Activated naive CD8-positive, alpha-beta T cell treated with anti-CD3 and anti-CD28 coated beads, Interleukin-2, amount 50 U/mL, for 24 hours (primary cell): ENCODE measurements around the gene KDM1A.

Source experiments
- ATAC-seq: fragments of 150-1000 bp; cut with Tn5 transposase; one replicate; pipeline ENCODE4 v1.10.0; 2021
- DNase-seq: peaks from one replicate; pipeline ENCODE4 v3.0.0; 2021
- H3K27ac Mint-ChIP-seq: one replicate; pipeline ENCODE4 v1.8.0; 2021; ENCODE audit warnings: mild to moderate bottlenecking, mixed read lengths
- H3K27me3 Mint-ChIP-seq: one replicate; pipeline ENCODE4 v1.8.0; 2021; ENCODE audit warnings: mixed read lengths
- H3K36me3 Mint-ChIP-seq: one replicate; pipeline ENCODE4 v1.8.0; 2021; ENCODE audit warnings: low read depth, mixed read lengths
- H3K4me1 Mint-ChIP-seq: one replicate; pipeline ENCODE4 v1.8.0; 2021; ENCODE audit warnings: mixed read lengths
- H3K4me3 Mint-ChIP-seq: one replicate; pipeline ENCODE4 v1.8.0; 2021; ENCODE audit warnings: mild to moderate bottlenecking, moderate library complexity, mixed read lengths
- H3K9me3 Mint-ChIP-seq: one replicate; pipeline ENCODE4 v1.8.0; 2021; ENCODE audit warnings: mixed read lengths

KDM1A gene

GRCh38 chr1:23101101-23101827 lies 82.0 kb downstream of the KDM1A start:
- H3K27ac Mint-ChIP-seq = no peak overlapping the region
- H3K9me3 Mint-ChIP-seq = no peaks in the 10 kb centered on the region
- ATAC-seq (no peak), DNase-seq (no peak)
- H3K27me3 Mint-ChIP-seq = no peaks in the 10 kb centered on the region
- H3K4me3 Mint-ChIP-seq = no peak overlapping the region
- peaks cover 5% of the 10 kb centered on the region for H3K36me3 Mint-ChIP-seq
- H3K4me1 Mint-ChIP-seq = peaks cover 40% of the 10 kb centered on the region

- DNase-seq (no peak), ATAC-seq (no peak)
- Mint-ChIP-seq H3K27me3 (no peaks in the 10 kb centered on the region), H3K27ac (peak overlapping the region; percentile 31), H3K9me3 (no peaks in the 10 kb centered on the region), H3K4me3 (no peak overlapping the region), H3K4me1 (peaks cover 40% of the 10 kb centered on the region), H3K36me3 (peaks cover 8% of the 10 kb centered on the region)
Observed at GRCh38 chr1:23101887-23102286, 82.6 kb downstream of the KDM1A start.

- peak overlapping the region; percentile 31 for H3K27ac Mint-ChIP-seq
Observed at GRCh38 chr1:23102289-23102688, 83.0 kb downstream of the KDM1A start.

GRCh38 chr1:23103001-23103889 lies 84.0 kb downstream of the KDM1A start:
- no peaks in the 10 kb centered on the region for H3K27me3 Mint-ChIP-seq
- peak overlapping the region; percentile 64 for H3K4me3 Mint-ChIP-seq
- DNase-seq = peak; percentile 24
- H3K36me3 Mint-ChIP-seq = peaks cover 15% of the 10 kb centered on the region
- H3K27ac Mint-ChIP-seq = peak overlapping the region; percentile 84
- peaks cover 40% of the 10 kb centered on the region for H3K4me1 Mint-ChIP-seq
- peak; percentile 89 for ATAC-seq
- no peaks in the 10 kb centered on the region for H3K9me3 Mint-ChIP-seq

More at GRCh38 chr1:23102289-23102688, 83.0 kb downstream of the KDM1A start:
- Mint-ChIP-seq H3K4me3 (no peak overlapping the region), H3K4me1 (peaks cover 40% of the 10 kb centered on the region), H3K9me3 (no peaks in the 10 kb centered on the region), H3K27me3 (no peaks in the 10 kb centered on the region), H3K36me3 (peaks cover 10% of the 10 kb centered on the region)
- ATAC-seq (no peak), DNase-seq (no peak)

- Mint-ChIP-seq H3K36me3 (peaks cover 15% of the 10 kb centered on the region), H3K9me3 (no peaks in the 10 kb centered on the region), H3K4me1 (peaks cover 54% of the 10 kb centered on the region), H3K4me3 (no peak overlapping the region), H3K27ac (peak overlapping the region; percentile 13), H3K27me3 (no peaks in the 10 kb centered on the region)
- DNase-seq (peak; percentile 10), ATAC-seq (peak; percentile 76)
Observed at GRCh38 chr1:23108918-23109533, 89.8 kb downstream of the KDM1A start.

GRCh38 chr1:23110391-23110790 lies 91.1 kb downstream of the KDM1A start:
- no peaks in the 10 kb centered on the region for H3K9me3 Mint-ChIP-seq
- no peak for ATAC-seq
- H3K4me1 Mint-ChIP-seq = peaks cover 63% of the 10 kb centered on the region
- H3K36me3 Mint-ChIP-seq = peaks cover 15% of the 10 kb centered on the region
- H3K27me3 Mint-ChIP-seq = no peaks in the 10 kb centered on the region
- DNase-seq = no peak
- H3K4me3 Mint-ChIP-seq = no peak overlapping the region
- H3K27ac Mint-ChIP-seq = peak overlapping the region; percentile 48

GRCh38 chr1:23111600-23112535 lies 92.6 kb downstream of the KDM1A start:
- H3K36me3 Mint-ChIP-seq = peaks cover 12% of the 10 kb centered on the region
- H3K4me1 Mint-ChIP-seq = peaks cover 71% of the 10 kb centered on the region
- H3K27ac Mint-ChIP-seq = no peak overlapping the region
- no peak for DNase-seq
- H3K27me3 Mint-ChIP-seq = no peaks in the 10 kb centered on the region
- ATAC-seq = no peak
- no peaks in the 10 kb centered on the region for H3K9me3 Mint-ChIP-seq
- peak overlapping the region; percentile 7 for H3K4me3 Mint-ChIP-seq

GRCh38 chr1:23114424-23115079 lies 95.3 kb downstream of the KDM1A start:
- Mint-ChIP-seq H3K27me3 (no peaks in the 10 kb centered on the region), H3K4me3 (no peak overlapping the region), H3K36me3 (peaks cover 8% of the 10 kb centered on the region), H3K27ac (no peak overlapping the region), H3K9me3 (no peaks in the 10 kb centered on the region), H3K4me1 (peaks cover 80% of the 10 kb centered on the region)
- no peak for ATAC-seq
- DNase-seq = no peak

- no peak for ATAC-seq
- no peaks in the 10 kb centered on the region for H3K9me3 Mint-ChIP-seq
- no peak overlapping the region for H3K27ac Mint-ChIP-seq
- H3K27me3 Mint-ChIP-seq = no peaks in the 10 kb centered on the region
- no peak for DNase-seq
- H3K4me3 Mint-ChIP-seq = no peak overlapping the region
- peaks cover 71% of the 10 kb centered on the region for H3K4me1 Mint-ChIP-seq
- H3K36me3 Mint-ChIP-seq = peaks cover 3% of the 10 kb centered on the region
Observed at GRCh38 chr1:23116216-23116836, 97.1 kb downstream of the KDM1A start.

- Mint-ChIP-seq H3K9me3 (no peaks in the 10 kb centered on the region), H3K4me1 (peaks cover 63% of the 10 kb centered on the region), H3K27me3 (no peaks in the 10 kb centered on the region), H3K4me3 (no peak overlapping the region), H3K27ac (no peak overlapping the region), H3K36me3 (peaks cover 3% of the 10 kb centered on the region)
- ATAC-seq (no peak), DNase-seq (no peak)
Observed at GRCh38 chr1:23116921-23117699, 97.8 kb downstream of the KDM1A start.

GRCh38 chr1:23118407-23118806 lies 99.1 kb downstream of the KDM1A start:
- Mint-ChIP-seq H3K4me3 (no peak overlapping the region), H3K27me3 (no peaks in the 10 kb centered on the region), H3K4me1 (peaks cover 55% of the 10 kb centered on the region), H3K27ac (no peak overlapping the region), H3K9me3 (no peaks in the 10 kb centered on the region), H3K36me3 (peaks cover 3% of the 10 kb centered on the region)
- DNase-seq (no peak), ATAC-seq (no peak)

- peaks cover 55% of the 10 kb centered on the region for H3K4me1 Mint-ChIP-seq
- peak; percentile 57 for ATAC-seq
Observed at GRCh38 chr1:23118957-23119792, 99.9 kb downstream of the KDM1A start.

More at GRCh38 chr1:23118957-23119792, 99.9 kb downstream of the KDM1A start:
- Mint-ChIP-seq H3K36me3 (peaks cover 3% of the 10 kb centered on the region), H3K4me3 (peak overlapping the region; percentile 50), H3K9me3 (no peaks in the 10 kb centered on the region), H3K27ac (peak overlapping the region; percentile 38), H3K27me3 (no peaks in the 10 kb centered on the region)
- no peak for DNase-seq
